ENCODE measurements around the gene LRP1B. TPM values are rescaled to one million over a fixed set of nuclear protein-coding genes. Genes with fewer than 3 reads are reported as not detected.

LRP1B gene
- total RNA-seq, 1 experiment from 2014 or later, result 0.52 TPM

- TF ChIP-seq, protein P1, sequence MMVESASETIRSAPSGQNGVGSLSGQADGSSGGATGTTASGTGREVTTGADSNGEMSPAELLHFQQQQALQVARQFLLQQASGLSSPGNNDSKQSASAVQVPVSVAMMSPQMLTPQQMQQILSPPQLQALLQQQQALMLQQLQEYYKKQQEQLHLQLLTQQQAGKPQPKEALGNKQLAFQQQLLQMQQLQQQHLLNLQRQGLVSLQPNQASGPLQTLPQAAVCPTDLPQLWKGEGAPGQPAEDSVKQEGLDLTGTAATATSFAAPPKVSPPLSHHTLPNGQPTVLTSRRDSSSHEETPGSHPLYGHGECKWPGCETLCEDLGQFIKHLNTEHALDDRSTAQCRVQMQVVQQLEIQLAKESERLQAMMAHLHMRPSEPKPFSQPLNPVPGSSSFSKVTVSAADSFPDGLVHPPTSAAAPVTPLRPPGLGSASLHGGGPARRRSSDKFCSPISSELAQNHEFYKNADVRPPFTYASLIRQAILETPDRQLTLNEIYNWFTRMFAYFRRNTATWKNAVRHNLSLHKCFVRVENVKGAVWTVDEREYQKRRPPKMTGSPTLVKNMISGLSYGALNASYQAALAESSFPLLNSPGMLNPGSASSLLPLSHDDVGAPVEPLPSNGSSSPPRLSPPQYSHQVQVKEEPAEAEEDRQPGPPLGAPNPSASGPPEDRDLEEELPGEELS (CRISPR knock-in tag; IDR thresholded peaks at IDR 0.05), result no peak
- TF ChIP-seq, protein P2, sequence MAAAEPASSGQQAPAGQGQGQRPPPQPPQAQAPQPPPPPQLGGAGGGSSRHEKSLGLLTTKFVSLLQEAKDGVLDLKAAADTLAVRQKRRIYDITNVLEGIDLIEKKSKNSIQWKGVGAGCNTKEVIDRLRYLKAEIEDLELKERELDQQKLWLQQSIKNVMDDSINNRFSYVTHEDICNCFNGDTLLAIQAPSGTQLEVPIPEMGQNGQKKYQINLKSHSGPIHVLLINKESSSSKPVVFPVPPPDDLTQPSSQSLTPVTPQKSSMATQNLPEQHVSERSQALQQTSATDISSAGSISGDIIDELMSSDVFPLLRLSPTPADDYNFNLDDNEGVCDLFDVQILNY (CRISPR knock-in tag; IDR thresholded peaks at IDR 0.05), result no peak
- TF ChIP-seq NFE2L1 (CRISPR knock-in tag; IDR thresholded peaks at IDR 0.05), result no peak
- TF ChIP-seq ZNF232 (CRISPR knock-in tag; IDR thresholded peaks at IDR 0.05), result no peak
- TF ChIP-seq RORB (CRISPR knock-in tag; IDR thresholded peaks at IDR 0.05), result no peak
- TF ChIP-seq GRHL2 (CRISPR knock-in tag; IDR thresholded peaks at IDR 0.05; ENCODE audit: insufficient replicate concordance, severe bottlenecking), result no peak
- no peak for TF ChIP-seq ATF1 (CRISPR knock-in tag; IDR thresholded peaks at IDR 0.05)
- TF ChIP-seq ZNF416 (CRISPR knock-in tag; IDR thresholded peaks at IDR 0.05), result no peak
- no peak for TF ChIP-seq ZNF396 (CRISPR knock-in tag; IDR thresholded peaks at IDR 0.05; ENCODE audit: borderline replicate concordance)
- TF ChIP-seq JUN (CRISPR knock-in tag; IDR thresholded peaks at IDR 0.05), result no peak
These were observed 525.7 kb downstream of the LRP1B start (continued) for GRCh38 chr2:141605163-141605562.

DNA sequence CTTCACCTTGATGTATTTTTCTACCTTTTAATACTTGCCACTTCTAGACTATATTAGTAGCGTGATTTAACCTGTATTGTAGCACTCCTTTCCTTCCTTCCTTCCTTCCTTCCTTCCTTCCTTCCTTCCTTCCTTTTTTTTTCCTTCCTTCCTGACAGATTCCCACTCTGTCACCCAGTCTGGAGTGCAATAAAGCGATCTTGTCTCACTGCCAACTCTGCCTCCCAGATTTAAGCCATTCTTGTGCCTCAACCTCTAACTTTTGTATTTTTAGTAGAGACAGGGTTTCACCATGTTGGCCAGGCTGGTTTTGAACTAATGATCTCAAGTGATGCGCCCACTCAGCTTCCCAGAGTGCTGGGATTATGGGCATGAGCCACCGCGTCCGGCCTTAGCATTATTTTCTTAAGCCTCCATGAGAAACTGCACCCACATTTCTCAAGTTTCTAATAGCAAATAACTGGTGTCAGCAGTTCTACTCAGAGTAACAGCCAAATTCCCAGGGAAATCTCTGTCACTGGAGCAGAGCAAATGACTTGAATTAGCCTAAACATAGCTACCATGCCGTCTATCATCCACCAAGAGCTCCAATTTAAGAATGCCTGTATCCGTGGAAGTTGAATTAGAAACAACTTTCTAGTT lies 529.2 kb downstream of the LRP1B start:
- Mint-ChIP-seq H3K4me1 (peaks cover 19% of the 10 kb centered on the region), H3K9me3 (peaks cover 4% of the 10 kb centered on the region), H3K27me3 (ENCODE audit: low read depth) (no peaks in the 10 kb centered on the region), H3K36me3 (peaks cover 3% of the 10 kb centered on the region; the same call in 1 of the 2 replicates), H3K27ac (no peak overlapping the region), H3K4me3 (no peak overlapping the region)
- DNase-seq (ENCODE audit: low spot score) (no peak), ATAC-seq (no peak)
- POLR2A ChIA-PET, result no interaction called here
- CTCF ChIA-PET, result no interaction called here
- TF ChIP-seq NR2C2 (CRISPR knock-in tag; IDR thresholded peaks at IDR 0.05) (no peak), HMGXB4 (CRISPR knock-in tag; IDR thresholded peaks at IDR 0.05) (no peak), FOXP1 (CRISPR knock-in tag; IDR thresholded peaks at IDR 0.05; ENCODE audit: borderline replicate concordance) (no peak), E2F1 (CRISPR knock-in tag; IDR thresholded peaks at IDR 0.05) (no peak), ZNF396 (CRISPR knock-in tag; IDR thresholded peaks at IDR 0.05; ENCODE audit: borderline replicate concordance) (no peak), GABPB1 (CRISPR knock-in tag; IDR thresholded peaks at IDR 0.05) (no peak), ZNF263 (CRISPR knock-in tag; IDR thresholded peaks at IDR 0.05; ENCODE audit: low read depth) (no peak), PREB (CRISPR knock-in tag; IDR thresholded peaks at IDR 0.05; ENCODE audit: borderline replicate concordance) (no peak), SMAD4 (CRISPR knock-in tag; IDR thresholded peaks at IDR 0.05) (no peak), CBFB (CRISPR knock-in tag; IDR thresholded peaks at IDR 0.05; ENCODE audit: low read depth) (no peak), GTF2I (CRISPR knock-in tag; conservative IDR thresholded peaks at IDR 0.05) (no peak), NR3C1 (CRISPR knock-in tag; conservative IDR thresholded peaks at IDR 0.05; ENCODE audit: low read depth) (no peak), ZNF317 (CRISPR knock-in tag; IDR thresholded peaks at IDR 0.05; ENCODE audit: borderline replicate concordance, low read depth) (no peak), ZNF425 (CRISPR knock-in tag; conservative IDR thresholded peaks at IDR 0.05) (no peak), TEAD4 (CRISPR knock-in tag; IDR thresholded peaks at IDR 0.05) (no peak)
- TF ChIP-seq, protein P1 (CRISPR knock-in tag; IDR thresholded peaks at IDR 0.05), result no peak

Data from WTC11 (cell line).